SK-N-SH (cell line): Measurements from ENCODE around the gene ORC6. TPM values are rescaled to one million over a fixed set of nuclear protein-coding genes. Genes with fewer than 3 reads are reported as not detected.
"Not testable (repeated sequence)": the region's sequence is repeated elsewhere in the genome, so short reads cannot be mapped to it uniquely, and the experiment has no call there.

Experiments used
- CTCF ChIA-PET: fragments of 300-600, 350-600 bp; formaldehyde crosslinking; extraction: SDS; loops from one replicate; lab custom pipeline; 2021; lab: Yijun Ruan, JAX
- POLR2A ChIA-PET: fragments of 350-600 bp; sonication (Branson Sonifier 250); formaldehyde crosslinking; extraction: SDS; loops from one replicate; lab custom pipeline; 2020; ENCODE audit warnings: antibody characterized with exemption, inconsistent platforms; lab: Yijun Ruan, JAX
- DNase-seq: peaks from one replicate; pipeline ENCODE4 v3.0.0; 2012
- H2AFZ ChIP-seq: fragments of 200-600 bp; sonication (generic); 2 replicates; pipeline ENCODE4 v1.8.1; 2016; ENCODE audit warnings: antibody characterized with exemption, mild to moderate bottlenecking, low read depth
- H3F3A ChIP-seq: fragments of 200-600 bp; sonication (generic); replicated peaks from 2 replicates; pipeline ENCODE3; 2016; ENCODE audit warnings: antibody characterized with exemption, mild to moderate bottlenecking; ENCODE audit not compliant: insufficient read depth
- H3K27ac ChIP-seq, 2 experiments: fragments of 200-500 bp in 1 of 2; fragments of 200-600 bp in 1 of 2; sonication (Bioruptor generic) in 1 of 2; sonication (generic), shearing (Covaris generic) in 1 of 2; 2 replicates each; pipeline versions ENCODE4 v1.5.1 to v1.6.1; 2014 to 2016; ENCODE audit warnings: low read depth in 2 of 2, inconsistent platforms in 1 of 2, low read length in 1 of 2, mild to moderate bottlenecking in 1 of 2, mixed read lengths in 1 of 2
- H3K27me3 ChIP-seq: fragments of 200-600 bp; sonication (generic), shearing (Covaris generic); 2 replicates; pipeline ENCODE4 v1.6.1; 2016; ENCODE audit warnings: mixed run types; ENCODE audit not compliant: insufficient read depth
- H3K36me3 ChIP-seq, 2 experiments: fragments of 200-500 bp in 1 of 2; fragments of 200-600 bp in 1 of 2; sonication (Bioruptor generic) in 1 of 2; sonication (generic) in 1 of 2; replicated peaks in 1 of 2; 2 replicates each; pipeline versions ENCODE3 to v1.5.1; 2014 to 2016; ENCODE audit warnings: low read length in 1 of 2, mild to moderate bottlenecking in 1 of 2; ENCODE audit not compliant: insufficient read depth in 2 of 2, control insufficient read depth in 1 of 2
- H3K4me1 ChIP-seq, 2 experiments: fragments of 200-500 bp in 1 of 2; fragments of 200-600 bp in 1 of 2; sonication (Bioruptor generic) in 1 of 2; sonication (generic), shearing (Covaris generic) in 1 of 2; 2 replicates each; pipeline versions ENCODE4 v1.5.1 to v1.6.1; 2014 to 2016; ENCODE audit warnings: low read depth in 1 of 2, low read length in 1 of 2, mixed run types in 1 of 2; ENCODE audit not compliant: insufficient read depth in 2 of 2, control insufficient read depth in 1 of 2
- H3K4me2 ChIP-seq: fragments of 200-600 bp; sonication (generic), shearing (Covaris generic); 2 replicates; pipeline ENCODE4 v1.6.1; 2017; ENCODE audit warnings: mixed run types
- H3K4me3 ChIP-seq, 2 experiments: fragments of 200-500 bp in 1 of 2; fragments of 200-600 bp in 1 of 2; sonication (Bioruptor generic) in 1 of 2; sonication (generic), shearing (Covaris generic) in 1 of 2; 2 replicates each; pipeline versions ENCODE4 v1.5.1 to v1.8.1; 2014 to 2016; ENCODE audit warnings: low read depth in 2 of 2, inconsistent platforms in 1 of 2, low read length in 1 of 2, mild to moderate bottlenecking in 1 of 2, mixed read lengths in 1 of 2, moderate library complexity in 1 of 2
- H3K79me2 ChIP-seq: fragments of 200-600 bp; sonication (generic); 2 replicates; pipeline ENCODE4 v1.8.1; 2017; ENCODE audit warnings: mild to moderate bottlenecking; ENCODE audit not compliant: insufficient read depth
- H3K9ac ChIP-seq: fragments of 200-600 bp; sonication (generic); 2 replicates; pipeline ENCODE4 v1.6.1; 2017; ENCODE audit warnings: mixed run types
- H3K9me2 ChIP-seq: fragments of 200-600 bp; sonication (generic); 2 replicates; pipeline ENCODE4 v1.6.1; 2017; ENCODE audit warnings: mixed run types
- H3K9me3 ChIP-seq: fragments of 200-600 bp; sonication (generic); 2 replicates; pipeline ENCODE4 v1.6.1; 2017; ENCODE audit warnings: mixed run types, mild to moderate bottlenecking, moderate library complexity
- H4K20me1 ChIP-seq: fragments of 200-600 bp; sonication (generic); 2 replicates; pipeline ENCODE4 v1.6.1; 2017; ENCODE audit warnings: mild to moderate bottlenecking, mixed run types; ENCODE audit not compliant: insufficient read depth
- CHD2 ChIP-seq: fragments of 150-350 bp; IDR thresholded peaks from 2 replicates; pipeline ENCODE4 v1.6.1; 2018; ENCODE audit warnings: low read length; ENCODE audit not compliant: partially characterized antibody
- FOXJ3 ChIP-seq: sonication (generic); formaldehyde crosslinking; IDR thresholded peaks from 2 replicates; pipeline ENCODE4 v1.5.1; 2020; ENCODE audit warnings: mild to moderate bottlenecking, missing genetic modification reagents
- GABPA ChIP-seq: IDR thresholded peaks from 2 replicates; pipeline ENCODE4 v1.4.0; 2012; ENCODE audit warnings: low read depth, mild to moderate bottlenecking
- PBX3 ChIP-seq: IDR thresholded peaks from 2 replicates; pipeline ENCODE4; 2012
- RAD21 ChIP-seq: IDR thresholded peaks from 2 replicates; pipeline ENCODE4 v1.6.1; 2012; ENCODE audit warnings: mild to moderate bottlenecking, low read length
- SIN3A ChIP-seq: IDR thresholded peaks from 2 replicates; pipeline ENCODE4 v1.6.1; 2012; ENCODE audit warnings: low read depth, mild to moderate bottlenecking, low read length, moderate library complexity, borderline replicate concordance
- SMC3 ChIP-seq: IDR thresholded peaks from 2 replicates; pipeline ENCODE4 v1.6.1; 2012; ENCODE audit warnings: low read depth, low read length, improper control_type of control experiment
- TAF1 ChIP-seq: IDR thresholded peaks from 2 replicates; pipeline ENCODE4 v1.6.1; 2012; ENCODE audit warnings: low read depth, mild to moderate bottlenecking, low read length, moderate library complexity, borderline replicate concordance
- WGBS: methylation state at CpG from one replicate; pipeline ENCODE4 v1.1.6; 2017; ENCODE audit warnings: low lambda C conversion rate; 5-methylcytosine and 5-hydroxymethylcytosine counted together
- polyA plus RNA-seq, 3 experiments: library from polyadenylated mRNA; depleted of rRNA; stranded (reverse); fragments of >200 nt; gene quantifications; 2 replicates each; pipeline ENCODE4 v1.2.3, GENCODE V29; 2012
- TF ChIP-seq, protein P1 (sequence below): fragments of 200-600 bp; sonication (generic); IDR thresholded peaks from 2 replicates; pipeline ENCODE4 v1.6.1; 2017; ENCODE audit warnings: antibody characterized with exemption, mild to moderate bottlenecking, moderate library complexity

Gene ORC6
- polyA plus RNA-seq, 1 of the 3 experiments (the other 2 are of a cell fraction), result 17.4 TPM

GRCh38 chr16:46662123-46662522, 27.3 kb upstream of the ORC6 start:
- DNase-seq, result no peak
- H3K27ac ChIP-seq, result no peak overlapping the region
- no peaks in the 10 kb centered on the region for H3K9me2 ChIP-seq
- WGBS, result 75% methylated on average over 4 of the region's 4 CpGs
- no peak overlapping the region for H2AFZ ChIP-seq
- H3K9ac ChIP-seq, result no peak overlapping the region
- no peak for TF ChIP-seq GABPA
- no peak for TF ChIP-seq FOXJ3 (CRISPR knock-in tag)
- no peak for TF ChIP-seq TAF1
- TF ChIP-seq SIN3A, result no peak
- H3K79me2 ChIP-seq, result no peaks in the 10 kb centered on the region
- peaks cover 55 to 60% of the 10 kb centered on the region in 2 experiments for H3K36me3 ChIP-seq
- ChIA-PET POLR2A (no interaction called here), CTCF (interaction anchor here (5.7 kb wide), 1 partner anchor 11 kb away, joined by 24 read pairs; no protein-coding TSS in a partner anchor)
- H3F3A ChIP-seq, result peaks cover 2% of the 10 kb centered on the region
- no peaks in the 10 kb centered on the region for H3K27me3 ChIP-seq
- H3K4me1 ChIP-seq, result no peaks in the 10 kb centered on the region
- no peaks in the 10 kb centered on the region for H3K9me3 ChIP-seq
- no peaks in the 10 kb centered on the region for H4K20me1 ChIP-seq
- no peak overlapping the region for H3K4me3 ChIP-seq
- no peak overlapping the region for H3K4me2 ChIP-seq

DNA sequence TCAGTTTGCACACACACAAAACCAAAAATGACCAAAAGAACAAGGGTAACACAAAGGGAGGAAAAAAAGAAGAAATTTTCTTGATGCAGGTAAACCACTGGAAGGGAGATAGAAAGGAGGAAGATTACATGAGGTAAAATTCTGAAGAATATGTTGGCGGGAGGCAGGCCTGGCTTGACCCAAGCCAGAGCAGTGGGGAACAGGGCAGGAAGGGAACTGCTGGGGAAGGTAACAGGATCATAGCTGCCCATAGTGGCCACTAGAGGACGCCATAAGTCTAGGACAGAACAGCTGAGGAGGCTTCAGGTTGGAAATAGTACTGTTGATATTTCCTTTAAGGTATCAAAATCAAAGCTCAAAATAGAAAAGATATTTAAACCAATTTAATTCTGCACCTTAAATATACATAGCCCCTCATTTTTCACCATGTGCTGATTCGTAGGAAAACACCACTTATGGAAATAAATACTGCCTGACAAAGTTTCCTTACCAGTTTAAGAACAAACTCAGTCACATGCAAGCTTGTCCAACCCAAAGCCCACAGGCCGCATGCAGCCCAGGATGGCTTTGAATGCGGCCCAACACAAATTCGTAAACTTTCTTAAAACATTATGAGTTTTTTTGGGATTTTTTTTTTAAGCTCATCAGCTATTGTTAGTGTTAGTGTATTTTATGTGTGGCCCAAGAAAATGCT, 16.0 kb upstream of the ORC6 start:
- no peaks in the 10 kb centered on the region for H3K27me3 ChIP-seq
- H3K9me2 ChIP-seq, result no peaks in the 10 kb centered on the region
- no peaks in the 10 kb centered on the region for H3K9me3 ChIP-seq
- CTCF ChIA-PET, result interaction anchor here (0.6 to 3.6 kb wide), 43 partner anchors 10 to 1491 kb away, joined by 3 to 47 read pairs (median 4); partner anchors contain the start of gene MYLK3
- H3K4me3 ChIP-seq, result peak overlapping the region in 1 of 2 experiments; percentile 27; a peak in 1 of 4 replicates
- H3F3A ChIP-seq, result peaks cover 18% of the 10 kb centered on the region
- peaks cover 57 to 82% of the 10 kb centered on the region in 2 experiments for H3K36me3 ChIP-seq
- no peak overlapping the region for H3K9ac ChIP-seq
- peaks cover 15% of the 10 kb centered on the region; the same call in 1 of the 2 replicates for H3K79me2 ChIP-seq
- H3K4me1 ChIP-seq, result no peaks in the 10 kb centered on the region
- DNase-seq, result peak; percentile 75
- no peak overlapping the region for H3K4me2 ChIP-seq
- H3K27ac ChIP-seq, result no peak overlapping the region
- no peak overlapping the region for H2AFZ ChIP-seq
- no peaks in the 10 kb centered on the region for H4K20me1 ChIP-seq
- TF ChIP-seq PBX3 (no peak), SMC3 (peak; percentile 81), RAD21 (peak; percentile 94), CHD2 (peak; percentile 21)
- TF ChIP-seq, protein P1, sequence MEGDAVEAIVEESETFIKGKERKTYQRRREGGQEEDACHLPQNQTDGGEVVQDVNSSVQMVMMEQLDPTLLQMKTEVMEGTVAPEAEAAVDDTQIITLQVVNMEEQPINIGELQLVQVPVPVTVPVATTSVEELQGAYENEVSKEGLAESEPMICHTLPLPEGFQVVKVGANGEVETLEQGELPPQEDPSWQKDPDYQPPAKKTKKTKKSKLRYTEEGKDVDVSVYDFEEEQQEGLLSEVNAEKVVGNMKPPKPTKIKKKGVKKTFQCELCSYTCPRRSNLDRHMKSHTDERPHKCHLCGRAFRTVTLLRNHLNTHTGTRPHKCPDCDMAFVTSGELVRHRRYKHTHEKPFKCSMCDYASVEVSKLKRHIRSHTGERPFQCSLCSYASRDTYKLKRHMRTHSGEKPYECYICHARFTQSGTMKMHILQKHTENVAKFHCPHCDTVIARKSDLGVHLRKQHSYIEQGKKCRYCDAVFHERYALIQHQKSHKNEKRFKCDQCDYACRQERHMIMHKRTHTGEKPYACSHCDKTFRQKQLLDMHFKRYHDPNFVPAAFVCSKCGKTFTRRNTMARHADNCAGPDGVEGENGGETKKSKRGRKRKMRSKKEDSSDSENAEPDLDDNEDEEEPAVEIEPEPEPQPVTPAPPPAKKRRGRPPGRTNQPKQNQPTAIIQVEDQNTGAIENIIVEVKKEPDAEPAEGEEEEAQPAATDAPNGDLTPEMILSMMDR, result peak; percentile 98
- WGBS, result 59% methylated on average over 6 of the region's 6 CpGs
- POLR2A ChIA-PET, result no interaction called here

- H4K20me1 ChIP-seq, H3K9ac ChIP-seq, H3K27ac ChIP-seq, H3K9me2 ChIP-seq, H3K4me3 ChIP-seq, H3K27me3 ChIP-seq, H3K4me2 ChIP-seq, H2AFZ ChIP-seq, H3K4me1 ChIP-seq, POLR2A ChIA-PET, DNase-seq, H3K9me3 ChIP-seq: not testable (repeated sequence)
- CTCF ChIA-PET, result interaction anchor here (0.6 to 1.4 kb wide), 4 partner anchors 13 to 1435 kb away, joined by 3 to 4 read pairs (median 3); no protein-coding TSS in a partner anchor
- Histone ChIP-seq H3K79me2 (peaks cover 28% of the 10 kb centered on the region), H3K36me3 (peaks cover 52 to 74% of the 10 kb centered on the region in 2 experiments), H3F3A (peaks cover 18% of the 10 kb centered on the region)
- WGBS, result 100% methylated on average over 1 of the region's 1 CpG
Measured at GRCh38 chr16:46677943-46678342, 11.5 kb upstream of the ORC6 start.

GRCh38 chr16:46681867-46682266, 7.6 kb upstream of the ORC6 start:
- H3K79me2 ChIP-seq, result peaks cover 67% of the 10 kb centered on the region
- H3K9ac ChIP-seq, H2AFZ ChIP-seq, DNase-seq, H3F3A ChIP-seq, H3K4me1 ChIP-seq, H3K27ac ChIP-seq, H3K4me3 ChIP-seq, H3K27me3 ChIP-seq, POLR2A ChIA-PET, H3K9me2 ChIP-seq, H3K4me2 ChIP-seq, H3K9me3 ChIP-seq: not testable (repeated sequence)
- CTCF ChIA-PET, result interaction anchor here (0.6 to 2.9 kb wide), 3 partner anchors 8 to 465 kb away, joined by 3 to 15 read pairs (median 5); no protein-coding TSS in a partner anchor
- peaks cover 34 to 44% of the 10 kb centered on the region in 2 experiments for H3K36me3 ChIP-seq
- H4K20me1 ChIP-seq, result peaks cover 39% of the 10 kb centered on the region
- 96% methylated on average over 2 of the region's 2 CpGs for WGBS
